Thyroid gland (tissue), 4 donors: ENCODE results near the gene MGLL.

ENCODE experiments used
- CTCF ChIP-seq, 6 experiments: fragments of 200-600 bp in 3 of 6; fragments of 450-650 bp in 3 of 6; sonication (generic) in 3 of 6; IDR thresholded peaks; one replicate each; pipeline ENCODE4 v1.5.1; 2016 to 2019; ENCODE audit warnings: antibody characterized with exemption in 6 of 6, mild to moderate bottlenecking in 2 of 6, inconsistent platforms in 1 of 6, moderate library complexity in 1 of 6
- POLR2A ChIP-seq, 2 donors: fragments of 450-650 bp; IDR thresholded peaks; one replicate each; pipeline ENCODE4 v1.6.1; 2017; ENCODE audit warnings: antibody characterized with exemption in 2 of 2, mild to moderate bottlenecking in 2 of 2, moderate library complexity in 1 of 2

GRCh38 chr3:127808197-127808596, 14.1 kb downstream of the MGLL start:
- no peak for TF ChIP-seq CTCF (IDR thresholded peaks at IDR 0.05)
- no peak for TF ChIP-seq POLR2A (IDR thresholded peaks at IDR 0.05)
